LNCaP clone FGC (cell line): ENCODE results near the gene HNF1A.

Experiments used
- DNase-seq: peaks from one replicate; pipeline ENCODE4 v3.0.0-alpha.2; 2011; ENCODE audit warnings: low read depth
- H3K4me3 ChIP-seq: 2 replicates; pipeline ENCODE4 v1.5.1; 2011; ENCODE audit warnings: mild to moderate bottlenecking, low read depth, low read length, control low read depth
- TF ChIP-seq, protein P1 (sequence below): IDR thresholded peaks from 2 replicates; pipeline ENCODE4 v1.5.1; 2012; ENCODE audit warnings: mild to moderate bottlenecking; ENCODE audit not compliant: control insufficient read depth, insufficient read depth; ENCODE audit errors: extremely low read depth

HNF1A gene

DNA sequence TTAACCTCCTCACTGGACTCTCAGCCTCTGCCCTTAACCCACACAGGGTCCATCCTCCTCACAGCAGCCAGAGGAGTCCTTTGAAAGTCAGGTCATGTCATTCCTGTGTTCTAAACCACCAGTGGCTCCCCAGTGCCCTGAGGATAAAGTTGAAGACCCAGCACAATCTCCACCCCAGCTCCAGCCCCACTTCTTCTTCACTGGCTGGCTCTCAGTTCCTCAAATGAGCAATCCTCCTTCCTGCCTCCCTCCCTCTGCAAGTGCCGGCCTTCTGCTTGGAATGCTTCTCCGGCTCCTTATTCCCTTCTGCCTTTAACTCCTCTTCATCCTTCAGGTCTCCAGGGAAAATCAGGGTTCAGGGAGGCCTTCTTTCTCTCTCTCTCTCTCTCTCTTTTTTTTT lies 42.1 kb upstream of the HNF1A start:
- TF ChIP-seq, protein P1, sequence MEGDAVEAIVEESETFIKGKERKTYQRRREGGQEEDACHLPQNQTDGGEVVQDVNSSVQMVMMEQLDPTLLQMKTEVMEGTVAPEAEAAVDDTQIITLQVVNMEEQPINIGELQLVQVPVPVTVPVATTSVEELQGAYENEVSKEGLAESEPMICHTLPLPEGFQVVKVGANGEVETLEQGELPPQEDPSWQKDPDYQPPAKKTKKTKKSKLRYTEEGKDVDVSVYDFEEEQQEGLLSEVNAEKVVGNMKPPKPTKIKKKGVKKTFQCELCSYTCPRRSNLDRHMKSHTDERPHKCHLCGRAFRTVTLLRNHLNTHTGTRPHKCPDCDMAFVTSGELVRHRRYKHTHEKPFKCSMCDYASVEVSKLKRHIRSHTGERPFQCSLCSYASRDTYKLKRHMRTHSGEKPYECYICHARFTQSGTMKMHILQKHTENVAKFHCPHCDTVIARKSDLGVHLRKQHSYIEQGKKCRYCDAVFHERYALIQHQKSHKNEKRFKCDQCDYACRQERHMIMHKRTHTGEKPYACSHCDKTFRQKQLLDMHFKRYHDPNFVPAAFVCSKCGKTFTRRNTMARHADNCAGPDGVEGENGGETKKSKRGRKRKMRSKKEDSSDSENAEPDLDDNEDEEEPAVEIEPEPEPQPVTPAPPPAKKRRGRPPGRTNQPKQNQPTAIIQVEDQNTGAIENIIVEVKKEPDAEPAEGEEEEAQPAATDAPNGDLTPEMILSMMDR = no peak
- DNase-seq = no peak
- no peak overlapping the region for H3K4me3 ChIP-seq

DNA sequence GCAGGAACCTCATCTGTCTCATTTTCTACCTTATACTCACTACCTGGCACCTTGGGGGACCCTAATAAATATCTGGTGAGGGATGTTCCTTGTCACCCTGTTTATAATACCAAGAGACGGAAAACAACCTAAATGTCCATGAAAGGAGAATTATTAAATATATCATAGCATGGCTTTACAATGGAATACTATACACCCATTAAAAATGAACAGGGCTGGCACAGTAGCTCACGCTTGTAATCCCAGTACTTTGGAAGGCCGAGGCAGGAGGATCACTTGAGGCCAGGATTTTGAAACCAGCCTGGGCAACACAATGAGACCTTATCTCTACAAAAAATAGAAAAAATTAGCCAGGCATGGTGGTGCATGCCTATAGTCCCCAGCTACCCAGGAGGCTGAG lies 39.8 kb upstream of the HNF1A start:
- DNase-seq = no peak
- no peak overlapping the region for H3K4me3 ChIP-seq
- TF ChIP-seq, protein P1 = no peak

DNA sequence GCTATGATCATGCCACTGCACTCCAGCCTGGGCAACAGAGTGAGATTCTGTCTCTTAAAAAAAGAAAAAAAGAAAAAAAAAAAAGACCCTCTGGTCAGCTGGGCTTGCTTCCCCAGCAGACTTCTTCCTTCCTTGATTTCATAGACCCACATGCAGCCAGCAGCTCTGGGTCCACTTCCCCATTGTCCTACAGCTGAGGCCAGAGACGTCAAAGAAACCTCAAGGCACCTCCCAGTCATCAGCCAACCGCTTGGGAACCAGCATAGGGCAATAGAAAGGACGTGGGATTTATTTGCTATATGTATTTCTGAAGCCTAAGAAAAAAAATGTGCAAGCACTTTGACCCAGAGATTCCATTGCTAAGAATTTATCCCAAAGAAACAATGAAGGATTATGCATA lies 38.8 kb upstream of the HNF1A start:
- no peak for DNase-seq
- no peak overlapping the region for H3K4me3 ChIP-seq
- TF ChIP-seq, protein P1 = no peak

DNA sequence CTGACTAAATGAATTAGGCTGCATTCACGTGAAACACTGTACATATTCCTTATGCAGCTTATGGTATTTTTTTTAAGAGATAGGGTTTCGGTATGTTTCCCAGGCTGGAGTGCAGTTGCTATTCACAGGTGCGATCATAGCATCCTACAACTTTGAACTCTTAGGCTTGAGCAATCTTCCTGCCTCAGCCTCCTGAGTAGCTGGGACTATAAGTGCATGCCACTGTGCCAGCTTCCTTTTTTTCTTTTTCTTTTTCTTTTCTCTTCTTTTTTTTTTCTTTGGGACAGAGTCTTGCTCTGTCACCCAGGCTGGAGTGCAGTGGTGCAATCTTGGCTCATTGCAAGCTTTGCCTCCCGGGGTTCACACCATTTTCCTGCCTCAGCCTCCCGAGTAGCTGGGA lies 38.3 kb upstream of the HNF1A start:
- no peak overlapping the region for H3K4me3 ChIP-seq
- TF ChIP-seq, protein P1 = no peak
- DNase-seq = no peak

DNA sequence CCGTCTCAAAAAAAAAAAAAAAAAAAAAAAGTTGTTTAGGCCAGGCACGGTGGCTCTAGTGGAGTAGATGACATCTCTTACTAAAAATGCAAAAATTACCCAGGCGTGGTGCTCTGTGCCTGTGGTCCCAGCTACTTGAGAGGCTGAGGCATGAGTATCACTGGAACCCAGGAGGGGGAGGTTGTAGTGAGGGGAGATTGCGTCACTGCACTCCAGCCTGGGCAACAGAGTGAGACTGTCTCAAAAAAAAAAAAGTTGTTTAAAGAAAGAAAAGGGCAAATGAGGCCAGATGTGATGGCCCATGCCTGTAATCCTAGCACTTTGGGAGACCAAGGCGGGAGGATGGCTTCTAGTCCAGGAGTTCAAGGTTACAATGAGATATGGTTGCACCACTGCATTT lies 37.5 kb upstream of the HNF1A start:
- DNase-seq = no peak
- TF ChIP-seq, protein P1 = no peak
- H3K4me3 ChIP-seq = no peak overlapping the region

DNA sequence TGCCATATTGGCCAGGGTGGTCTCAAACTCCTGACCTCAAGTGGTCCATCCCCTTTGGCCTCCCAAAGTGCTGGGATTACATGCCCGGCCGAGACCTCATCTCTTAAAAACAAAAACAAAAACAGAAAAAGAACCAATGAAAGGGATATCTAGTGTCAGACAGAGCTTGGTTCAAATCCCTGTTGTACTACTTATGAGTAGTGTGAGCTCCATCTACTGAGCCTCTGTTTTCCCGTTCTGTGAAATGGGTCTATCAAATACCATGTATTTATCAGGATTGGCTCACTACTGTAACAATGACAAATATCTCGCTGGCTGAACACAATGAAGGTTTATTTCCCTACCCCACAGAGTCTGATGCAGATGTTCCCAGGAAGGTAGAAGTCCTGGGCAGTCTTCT lies 36.9 kb upstream of the HNF1A start:
- H3K4me3 ChIP-seq = no peak overlapping the region
- no peak for DNase-seq
- TF ChIP-seq, protein P1 = no peak

DNA sequence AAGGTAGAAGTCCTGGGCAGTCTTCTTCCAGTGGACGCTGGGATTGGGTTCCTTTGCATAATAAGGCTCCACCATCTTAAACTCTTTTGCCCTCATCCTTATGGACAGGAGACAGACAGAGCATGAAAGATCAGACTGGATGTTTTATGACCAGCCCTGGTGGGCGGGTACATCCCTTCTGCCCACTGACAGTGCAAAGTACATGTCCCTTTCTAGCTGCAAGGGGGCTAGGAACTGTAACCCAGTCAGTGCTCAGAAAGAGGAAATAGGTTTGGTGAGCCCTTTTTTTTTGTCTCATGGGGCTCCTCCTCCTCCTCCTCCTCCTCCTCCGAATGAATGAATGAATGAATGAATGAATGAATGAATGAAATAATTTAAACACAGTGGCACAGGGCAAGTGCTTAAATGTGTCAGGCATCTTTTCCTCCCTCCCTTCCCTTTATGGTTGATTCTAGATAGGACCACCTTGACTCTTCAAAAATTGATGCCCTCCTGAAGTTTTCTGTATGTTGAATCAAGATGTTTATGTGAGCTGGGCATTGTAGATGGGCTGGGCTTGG lies 36.4 kb upstream of the HNF1A start:
- H3K4me3 ChIP-seq = no peak overlapping the region
- DNase-seq = no peak
- TF ChIP-seq, protein P1 = no peak
